ENCODE measurements around the gene FOXP2. TPM values are rescaled to one million over a fixed set of nuclear protein-coding genes. Genes with fewer than 3 reads are reported as not detected.

FOXP2 gene
- total and polyA plus RNA-seq, 9 of the 15 experiments (the other 6 are each of a cell fraction or from before 2014, with no cell fraction given), result not detected

DNA sequence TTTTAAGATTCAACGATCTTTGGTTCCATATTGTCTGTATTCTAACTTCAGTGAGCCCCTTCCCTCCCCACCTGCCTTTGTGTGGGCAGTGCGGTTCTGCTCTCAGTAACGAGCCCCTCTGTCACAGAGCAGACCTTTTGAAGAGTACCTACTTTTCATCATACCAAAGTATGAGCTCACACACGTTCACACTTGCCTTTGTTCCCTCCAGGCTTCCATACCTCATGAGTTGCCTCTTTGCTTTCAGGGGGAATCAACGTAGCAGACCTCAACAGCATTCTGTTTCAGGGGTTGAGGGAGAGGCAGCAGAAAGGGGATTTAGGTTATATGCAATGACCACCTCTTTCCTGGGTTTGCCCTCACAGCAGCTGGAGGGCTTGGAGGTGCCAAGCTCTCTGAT is 295.9 kb downstream of the FOXP2 start:
- BruUV-seq (replicated peaks), result no TSS peak
- H4K20me1 ChIP-seq (replicated peaks; ENCODE audit: control insufficient read depth, insufficient read depth, low read length), result no peaks in the 10 kb centered on the region
- intact Hi-C loops (cut with micrococcal nuclease), result no loop called here
- H3K79me2 ChIP-seq (ENCODE audit: control insufficient read depth, insufficient read depth, low read length), result no peaks in the 10 kb centered on the region
- H3K9me3 ChIP-seq (replicated peaks; ENCODE audit: control insufficient read depth, insufficient read depth, low read depth, low read length), result no peaks in the 10 kb centered on the region
- FAIRE-seq (no peak), ATAC-seq (no peak), DNase-seq (ENCODE audit: extremely low read depth in 1 of 4, low spot score in 3 of 4) (no peak)
- POLR2A ChIA-PET, result no interaction called here
- WGBS (ENCODE audit: insufficient coverage, low coverage, missing lambda C conversion rate), result 0% methylated on average over 5 of the region's 5 CpGs
- H3K9ac ChIP-seq (ENCODE audit: insufficient read depth in 1 of 2, low read depth in 2 of 2, low read length in 2 of 2), result no peak overlapping the region
- H3K27me3 ChIP-seq (ENCODE audit: control insufficient read depth in 2 of 2, insufficient read depth in 2 of 2, low read length in 2 of 2), result no peaks in the 10 kb centered on the region
- no peak overlapping the region for H3K27ac ChIP-seq (ENCODE audit: extremely low read depth, low read depth, low read length)
- H3K4me3 ChIP-seq, result no peak overlapping the region
- CTCF ChIA-PET (ENCODE audit: low intra/inter-chr PET ratio), result no interaction called here
- in situ Hi-C loops (cut with MboI), result no loop called here
- no peaks in the 10 kb centered on the region for H3K4me1 ChIP-seq (replicated peaks in 1 of 2; ENCODE audit: control insufficient read depth in 2 of 2, insufficient read depth in 2 of 2, low read length in 2 of 2)
- H2AFZ ChIP-seq (ENCODE audit: low read depth, low read length), result no peak overlapping the region
- H3K4me2 ChIP-seq (ENCODE audit: insufficient read depth, low read length), result no peak overlapping the region
- H3K36me3 ChIP-seq (ENCODE audit: control insufficient read depth, insufficient read depth, low read length), result no peaks in the 10 kb centered on the region
- TF ChIP-seq CTCFL (IDR thresholded peaks at IDR 0.05; ENCODE audit: borderline replicate concordance, insufficient read depth, low read depth, low read length, poor library complexity, severe bottlenecking) (no peak), DACH1 (IDR thresholded peaks at IDR 0.05; ENCODE audit: partially characterized antibody) (no peak)
- no peaks in the 10 kb centered on the region for H3K9me1 ChIP-seq (ENCODE audit: control insufficient read depth, insufficient read depth, low read length)

- no peak for FAIRE-seq
- no peaks in the 10 kb centered on the region for H3K4me1 ChIP-seq (replicated peaks in 1 of 2; ENCODE audit: control insufficient read depth in 2 of 2, insufficient read depth in 2 of 2, low read length in 2 of 2)
- no peaks in the 10 kb centered on the region for H3K79me2 ChIP-seq (ENCODE audit: control insufficient read depth, insufficient read depth, low read length)
- H3K4me2 ChIP-seq (ENCODE audit: insufficient read depth, low read length), result no peak overlapping the region
- no TSS peak for BruUV-seq (replicated peaks)
- in situ Hi-C loops (cut with MboI), result no loop called here
- intact Hi-C loops (cut with micrococcal nuclease), result no loop called here
- H3K4me3 ChIP-seq, result no peak overlapping the region
- no peak overlapping the region for H3K27ac ChIP-seq (ENCODE audit: extremely low read depth, low read depth, low read length)
- ATAC-seq, result no peak
- DNase-seq (ENCODE audit: extremely low read depth in 1 of 4, low spot score in 3 of 4), result no peak
- H3K9me3 ChIP-seq (replicated peaks; ENCODE audit: control insufficient read depth, insufficient read depth, low read depth, low read length), result no peaks in the 10 kb centered on the region
- H3K36me3 ChIP-seq (ENCODE audit: control insufficient read depth, insufficient read depth, low read length), result no peaks in the 10 kb centered on the region
- H3K27me3 ChIP-seq (ENCODE audit: control insufficient read depth in 2 of 2, insufficient read depth in 2 of 2, low read length in 2 of 2), result no peaks in the 10 kb centered on the region
- TF ChIP-seq SMAD1 (IDR thresholded peaks at IDR 0.05; ENCODE audit: low read depth, low read length, partially characterized antibody), result no peak
- no peak for TF ChIP-seq ZNF699 (CRISPR knock-in tag; IDR thresholded peaks at IDR 0.05; ENCODE audit: insufficient replicate concordance)
- no peak for TF ChIP-seq ZNF24 (IDR thresholded peaks at IDR 0.05)
- no peak for TF ChIP-seq ZC3H11A (IDR thresholded peaks at IDR 0.05; ENCODE audit: low read depth, low read length)
- TF ChIP-seq, protein P1, sequence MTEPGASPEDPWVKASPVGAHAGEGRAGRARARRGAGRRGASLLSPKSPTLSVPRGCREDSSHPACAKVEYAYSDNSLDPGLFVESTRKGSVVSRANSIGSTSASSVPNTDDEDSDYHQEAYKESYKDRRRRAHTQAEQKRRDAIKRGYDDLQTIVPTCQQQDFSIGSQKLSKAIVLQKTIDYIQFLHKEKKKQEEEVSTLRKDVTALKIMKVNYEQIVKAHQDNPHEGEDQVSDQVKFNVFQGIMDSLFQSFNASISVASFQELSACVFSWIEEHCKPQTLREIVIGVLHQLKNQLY (CRISPR knock-in tag; conservative IDR thresholded peaks at IDR 0.05), result no peak
- H2AFZ ChIP-seq (ENCODE audit: low read depth, low read length), result no peak overlapping the region
- POLR2A ChIA-PET, result no interaction called here
- 0% methylated on average over 4 of the region's 4 CpGs for WGBS (ENCODE audit: insufficient coverage, low coverage, missing lambda C conversion rate)
- no peaks in the 10 kb centered on the region for H3K9me1 ChIP-seq (ENCODE audit: control insufficient read depth, insufficient read depth, low read length)
- H4K20me1 ChIP-seq (replicated peaks; ENCODE audit: control insufficient read depth, insufficient read depth, low read length), result no peaks in the 10 kb centered on the region
- CTCF ChIA-PET (ENCODE audit: low intra/inter-chr PET ratio), result no interaction called here
- H3K9ac ChIP-seq (ENCODE audit: insufficient read depth in 1 of 2, low read depth in 2 of 2, low read length in 2 of 2), result no peak overlapping the region
Observed at GRCh38 chr7:114711241-114711640, 296.6 kb downstream of the FOXP2 start.
